IMR-90 (cell line): Measurements from ENCODE around the gene CASP3. TPM values are rescaled to one million over a fixed set of nuclear protein-coding genes. Genes with fewer than 3 reads are reported as not detected.

Experiments
- ATAC-seq: fragments of 200-7000 bp; cut with Tn5 transposase; 2 replicates; pipeline ENCODE4 v1.9.1; 2020; ENCODE audit warnings: low read depth, mild to moderate bottlenecking, moderate library complexity
- BruUV-seq: library from RNA; stranded (reverse); fragments of 400-500 nt; replicated peaks from 2 replicates; lab custom pipeline; 2021; lab: Mats Ljungman, UMichigan
- CTCF ChIA-PET: fragments of 300-600 bp; formaldehyde crosslinking; extraction: SDS; loops from one replicate; lab custom pipeline; 2021; ENCODE audit warnings: antibody characterized with exemption; lab: Yijun Ruan, JAX
- POLR2A ChIA-PET: fragments of 300-600 bp; sonication (Branson Sonifier 250); formaldehyde crosslinking; loops from one replicate; lab custom pipeline; 2022; ENCODE audit warnings: antibody characterized with exemption; ENCODE audit not compliant: unreplicated experiment; lab: Charles Lee
- DNase-seq: peaks from one replicate; pipeline ENCODE4 v3.0.0; 2013
- H2AFZ ChIP-seq: replicated peaks from 2 replicates; pipeline ENCODE3; 2013; ENCODE audit warnings: low read length, mild to moderate bottlenecking; ENCODE audit not compliant: poor library complexity
- H2AK5ac ChIP-seq: 2 replicates; pipeline ENCODE4 v1.6.1; 2013; ENCODE audit warnings: low read depth, low read length, inconsistent platforms
- H2AK9ac ChIP-seq: replicated peaks from 2 replicates; pipeline ENCODE3; 2013; ENCODE audit warnings: mild to moderate bottlenecking, low read depth, low read length, moderate library complexity; ENCODE audit not compliant: poor library complexity
- H2BK120ac ChIP-seq: 2 replicates; pipeline ENCODE4 v1.6.1; 2013; ENCODE audit warnings: low read depth, low read length, inconsistent platforms
- H2BK15ac ChIP-seq: 3 replicates; pipeline ENCODE4 v1.6.1; 2013; ENCODE audit warnings: low read depth, low read length, inconsistent platforms
- H2BK20ac ChIP-seq: 2 replicates; pipeline ENCODE4 v1.6.1; 2013; ENCODE audit warnings: low read depth, mild to moderate bottlenecking, inconsistent platforms, low read length, moderate library complexity
- H2BK5ac ChIP-seq: 2 replicates; pipeline ENCODE4 v1.6.1; 2013; ENCODE audit warnings: mild to moderate bottlenecking, low read depth, low read length, inconsistent platforms; ENCODE audit not compliant: poor library complexity, severe bottlenecking
- H3K14ac ChIP-seq: replicated peaks from 2 replicates; pipeline ENCODE4 v1.6.1; 2013; ENCODE audit warnings: low read depth, low read length, inconsistent platforms
- H3K18ac ChIP-seq: 2 replicates; pipeline ENCODE4 v1.6.1; 2013; ENCODE audit warnings: low read depth, low read length, control low read depth
- H3K23ac ChIP-seq: 2 replicates; pipeline ENCODE4 v1.6.1; 2013; ENCODE audit warnings: low read depth, low read length, inconsistent platforms
- H3K27ac ChIP-seq: 2 replicates; pipeline ENCODE4 v1.5.1; 2013; ENCODE audit warnings: mild to moderate bottlenecking, control low read depth, low read length; ENCODE audit not compliant: insufficient read depth
- H3K27me3 ChIP-seq: 2 replicates; pipeline ENCODE4 v1.6.1; 2013; ENCODE audit warnings: low read length; ENCODE audit not compliant: control insufficient read depth, insufficient read depth
- H3K36me3 ChIP-seq: 2 replicates; pipeline ENCODE4 v1.6.1; 2013; ENCODE audit warnings: low read length, mixed read lengths; ENCODE audit not compliant: control insufficient read depth, insufficient read depth
- H3K4ac ChIP-seq: 2 replicates; pipeline ENCODE4 v1.6.1; 2013; ENCODE audit warnings: low read depth, low read length, inconsistent platforms
- H3K4me1 ChIP-seq: 2 replicates; pipeline ENCODE4 v1.6.1; 2013; ENCODE audit warnings: low read length, mixed read lengths; ENCODE audit not compliant: control insufficient read depth, insufficient read depth
- H3K4me2 ChIP-seq: 2 replicates; pipeline ENCODE4 v1.6.1; 2013; ENCODE audit warnings: low read depth, mild to moderate bottlenecking, control low read depth, low read length, moderate library complexity
- H3K4me3 ChIP-seq: 2 replicates; pipeline ENCODE4 v1.5.1; 2013; ENCODE audit warnings: low read depth, mild to moderate bottlenecking, control low read depth, low read length, moderate library complexity; ENCODE audit not compliant: insufficient read depth
- H3K56ac ChIP-seq: 2 replicates; pipeline ENCODE4 v1.6.1; 2013; ENCODE audit warnings: low read length, inconsistent platforms; ENCODE audit not compliant: insufficient read depth; ENCODE audit errors: extremely low read depth
- H3K79me1 ChIP-seq, 2 experiments: 2 replicates each; pipeline ENCODE4 v1.6.1; 2013; ENCODE audit warnings: low read length in 2 of 2, inconsistent platforms in 1 of 2, low read depth in 1 of 2
- H3K9ac ChIP-seq: 2 replicates; pipeline ENCODE4 v1.6.1; 2013; ENCODE audit warnings: low read depth, low read length, control low read depth
- H3K9me1 ChIP-seq: 2 replicates; pipeline ENCODE4 v1.6.1; 2013; ENCODE audit warnings: low read length, inconsistent platforms; ENCODE audit not compliant: insufficient read depth
- H3K9me3 ChIP-seq: 2 replicates; pipeline ENCODE4 v1.6.1; 2013; ENCODE audit warnings: low read length; ENCODE audit not compliant: control insufficient read depth, insufficient read depth
- H4K20me1 ChIP-seq: 2 replicates; pipeline ENCODE4 v1.6.1; 2013; ENCODE audit warnings: low read length, inconsistent platforms; ENCODE audit not compliant: insufficient read depth
- H4K5ac ChIP-seq: 2 replicates; pipeline ENCODE4 v1.6.1; 2013; ENCODE audit warnings: mild to moderate bottlenecking, low read depth, low read length, control low read depth
- H4K8ac ChIP-seq, 2 experiments: 2 replicates each; pipeline ENCODE4 v1.6.1; 2013; ENCODE audit warnings: low read depth in 2 of 2, low read length in 2 of 2, control low read depth in 1 of 2, inconsistent platforms in 1 of 2
- H4K91ac ChIP-seq: 2 replicates; pipeline ENCODE4 v1.6.1; 2013; ENCODE audit warnings: low read depth, low read length, inconsistent platforms; ENCODE audit not compliant: insufficient read depth
- BHLHE40 ChIP-seq: fragments of 150-350 bp; IDR thresholded peaks from 2 replicates; pipeline ENCODE4 v1.6.1; 2016; ENCODE audit warnings: mild to moderate bottlenecking, low read depth, low read length
- CEBPB ChIP-seq: IDR thresholded peaks from 2 replicates; pipeline ENCODE4 v1.6.1; 2012; ENCODE audit warnings: low read depth, low read length, improper control_type of control experiment
- CHD1 ChIP-seq: IDR thresholded peaks from 2 replicates; pipeline ENCODE4 v1.6.1; 2012; ENCODE audit warnings: low read depth, low read length, improper control_type of control experiment
- FOS ChIP-seq: fragments of 150-350 bp; IDR thresholded peaks from 2 replicates; pipeline ENCODE4 v1.6.1; 2016; ENCODE audit warnings: low read depth, low read length
- MAFK ChIP-seq: IDR thresholded peaks from 2 replicates; pipeline ENCODE4 v1.6.1; 2012; ENCODE audit warnings: low read depth, low read length, improper control_type of control experiment
- MAZ ChIP-seq: IDR thresholded peaks from 2 replicates; pipeline ENCODE4 v1.6.1; 2012; ENCODE audit warnings: low read depth, mild to moderate bottlenecking, low read length, improper control_type of control experiment, moderate library complexity, borderline replicate concordance
- MXI1 ChIP-seq: IDR thresholded peaks from 2 replicates; pipeline ENCODE4 v1.6.1; 2012; ENCODE audit warnings: low read depth, mild to moderate bottlenecking, low read length, moderate library complexity, borderline replicate concordance
- NFE2L2 ChIP-seq: fragments of 150-350 bp; IDR thresholded peaks from 2 replicates; pipeline ENCODE4 v1.6.1; 2016; ENCODE audit warnings: low read depth, mild to moderate bottlenecking, low read length
- POLR2A ChIP-seq: IDR thresholded peaks from 2 replicates; pipeline ENCODE4 v1.6.1; 2012; ENCODE audit warnings: mild to moderate bottlenecking, low read depth, low read length
- RAD21 ChIP-seq: IDR thresholded peaks from 2 replicates; pipeline ENCODE4 v1.6.1; 2012; ENCODE audit warnings: low read length, improper control_type of control experiment
- RCOR1 ChIP-seq: IDR thresholded peaks from 2 replicates; pipeline ENCODE4 v1.6.1; 2012; ENCODE audit warnings: mild to moderate bottlenecking, low read length, improper control_type of control experiment; ENCODE audit not compliant: insufficient replicate concordance
- RFX5 ChIP-seq: IDR thresholded peaks from 2 replicates; pipeline ENCODE4 v1.8.0; 2012; ENCODE audit warnings: low read depth, mild to moderate bottlenecking, low read length, moderate library complexity
- SMC3 ChIP-seq: fragments of 150-350 bp; IDR thresholded peaks from 2 replicates; pipeline ENCODE4 v1.6.1; 2016; ENCODE audit warnings: low read depth, mild to moderate bottlenecking, antibody characterized with exemption, low read length, moderate library complexity
- WGBS, 2 experiments: methylation state at CpG; one replicate each; pipeline versions ENCODE4 v1.1.5 to v1.1.7; 2013; ENCODE audit warnings: missing lambda C conversion rate in 2 of 2; ENCODE audit not compliant: insufficient read length in 1 of 2; ENCODE audit errors: extremely low coverage in 2 of 2; 5-methylcytosine and 5-hydroxymethylcytosine counted together
- dilution Hi-C: fragments of 300-500 bp; cut with HindIII; formaldehyde crosslinking; loops from one replicate; pipeline ENCODE4 v1.14.3; 2018; ENCODE audit warnings: low sequenced_read_pairs; ENCODE audit not compliant: unreplicated experiment
- in situ Hi-C: fragments of 300-500 bp; cut with MboI; formaldehyde crosslinking; loops from 3 replicates; pipeline ENCODE4 v1.14.3; 2019; ENCODE audit warnings: low sequenced_read_pairs, inconsistent platforms, mixed read lengths
- intact Hi-C: fragments of 100-400 bp; cut with micrococcal nuclease; formaldehyde crosslinking; loops from 2 replicates; pipeline ENCODE4 v1.10.0; 2022
- polyA plus RNA-seq, 3 experiments: library from polyadenylated mRNA; depleted of rRNA; stranded (reverse); fragments of >200 nt; gene quantifications; 2 replicates each; pipeline ENCODE4 v1.2.3, GENCODE V29; 2012; ENCODE audit warnings: low replicate concordance in 1 of 3
- total RNA-seq: library from RNA; depleted of rRNA; stranded (reverse); fragments of >200 nt; gene quantifications from 2 replicates; pipeline ENCODE4 v1.2.3, GENCODE V29; 2012
- TF ChIP-seq, protein P1 (sequence below): fragments of 150-350 bp; IDR thresholded peaks from 2 replicates; pipeline ENCODE4 v1.6.1; 2017; ENCODE audit warnings: mild to moderate bottlenecking, antibody characterized with exemption, low read length, low read depth
- TF ChIP-seq, protein P2 (sequence below): fragments of 150-350 bp; IDR thresholded peaks from 2 replicates; pipeline ENCODE4 v1.6.1; 2016; ENCODE audit warnings: low read depth, mild to moderate bottlenecking, low read length, moderate library complexity, borderline replicate concordance
- TF ChIP-seq, protein P3 (sequence below): conservative IDR thresholded peaks from 2 replicates; pipeline ENCODE4 v1.5.1; 2012; ENCODE audit warnings: mild to moderate bottlenecking, low read depth, low read length, improper control_type of control experiment

Gene CASP3
- total and polyA plus RNA-seq, 2 of the 4 experiments (the other 2 are of a cell fraction), result 26.7 to 27.4 TPM

DNA sequence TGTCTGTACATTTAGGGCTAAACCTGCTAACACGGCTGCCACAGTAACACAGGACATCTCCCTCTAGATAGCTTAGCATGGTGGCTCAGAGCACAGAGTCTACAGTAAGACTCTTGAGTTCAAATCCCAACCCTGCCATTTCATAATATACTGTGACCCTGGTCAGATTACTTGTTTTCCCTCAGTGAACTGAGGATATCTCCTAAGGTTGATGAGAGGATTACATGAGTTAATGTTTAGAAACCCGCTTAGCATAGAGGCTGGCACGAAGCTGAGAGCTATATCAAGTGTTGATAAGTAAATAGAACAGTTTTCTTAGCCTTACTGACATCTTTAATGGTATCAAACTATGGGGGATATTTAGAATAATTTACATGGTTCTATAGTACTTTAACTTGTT lies 37.2 kb downstream of the CASP3 start:
- dilution Hi-C loops, result no loop called here
- no peak overlapping the region for H4K5ac ChIP-seq
- no peaks in the 10 kb centered on the region for H3K9me3 ChIP-seq

More for the DNA sequence above, 37.2 kb downstream of the CASP3 start:
- H2BK5ac ChIP-seq, result no peak overlapping the region
- no peaks in the 10 kb centered on the region for H3K79me1 ChIP-seq
- H3K14ac ChIP-seq, result no peak overlapping the region
- intact Hi-C loops (no loop called here), in situ Hi-C loops (no loop called here)
- no peak overlapping the region for H4K8ac ChIP-seq
- ATAC-seq (no peak), DNase-seq (no peak)
- H3K27me3 ChIP-seq, result peaks cover 2% of the 10 kb centered on the region
- WGBS, 2 experiments, result no CpG with 5 or more reads among the region's 3 CpGs
- POLR2A ChIA-PET, result no interaction called here
- H3K4ac ChIP-seq, result no peak overlapping the region
- TF ChIP-seq MAFK (no peak), RCOR1 (no peak), RAD21 (no peak), FOS (no peak), POLR2A (no peak), BHLHE40 (no peak), MXI1 (no peak), NFE2L2 (no peak), RFX5 (no peak), CEBPB (no peak), MAZ (no peak), SMC3 (no peak), CHD1 (no peak)
- TF ChIP-seq, protein P1, sequence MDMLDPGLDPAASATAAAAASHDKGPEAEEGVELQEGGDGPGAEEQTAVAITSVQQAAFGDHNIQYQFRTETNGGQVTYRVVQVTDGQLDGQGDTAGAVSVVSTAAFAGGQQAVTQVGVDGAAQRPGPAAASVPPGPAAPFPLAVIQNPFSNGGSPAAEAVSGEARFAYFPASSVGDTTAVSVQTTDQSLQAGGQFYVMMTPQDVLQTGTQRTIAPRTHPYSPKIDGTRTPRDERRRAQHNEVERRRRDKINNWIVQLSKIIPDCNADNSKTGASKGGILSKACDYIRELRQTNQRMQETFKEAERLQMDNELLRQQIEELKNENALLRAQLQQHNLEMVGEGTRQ, result no peak
- TF ChIP-seq, protein P2, sequence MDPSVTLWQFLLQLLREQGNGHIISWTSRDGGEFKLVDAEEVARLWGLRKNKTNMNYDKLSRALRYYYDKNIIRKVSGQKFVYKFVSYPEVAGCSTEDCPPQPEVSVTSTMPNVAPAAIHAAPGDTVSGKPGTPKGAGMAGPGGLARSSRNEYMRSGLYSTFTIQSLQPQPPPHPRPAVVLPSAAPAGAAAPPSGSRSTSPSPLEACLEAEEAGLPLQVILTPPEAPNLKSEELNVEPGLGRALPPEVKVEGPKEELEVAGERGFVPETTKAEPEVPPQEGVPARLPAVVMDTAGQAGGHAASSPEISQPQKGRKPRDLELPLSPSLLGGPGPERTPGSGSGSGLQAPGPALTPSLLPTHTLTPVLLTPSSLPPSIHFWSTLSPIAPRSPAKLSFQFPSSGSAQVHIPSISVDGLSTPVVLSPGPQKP, result no peak
- TF ChIP-seq, protein P3, sequence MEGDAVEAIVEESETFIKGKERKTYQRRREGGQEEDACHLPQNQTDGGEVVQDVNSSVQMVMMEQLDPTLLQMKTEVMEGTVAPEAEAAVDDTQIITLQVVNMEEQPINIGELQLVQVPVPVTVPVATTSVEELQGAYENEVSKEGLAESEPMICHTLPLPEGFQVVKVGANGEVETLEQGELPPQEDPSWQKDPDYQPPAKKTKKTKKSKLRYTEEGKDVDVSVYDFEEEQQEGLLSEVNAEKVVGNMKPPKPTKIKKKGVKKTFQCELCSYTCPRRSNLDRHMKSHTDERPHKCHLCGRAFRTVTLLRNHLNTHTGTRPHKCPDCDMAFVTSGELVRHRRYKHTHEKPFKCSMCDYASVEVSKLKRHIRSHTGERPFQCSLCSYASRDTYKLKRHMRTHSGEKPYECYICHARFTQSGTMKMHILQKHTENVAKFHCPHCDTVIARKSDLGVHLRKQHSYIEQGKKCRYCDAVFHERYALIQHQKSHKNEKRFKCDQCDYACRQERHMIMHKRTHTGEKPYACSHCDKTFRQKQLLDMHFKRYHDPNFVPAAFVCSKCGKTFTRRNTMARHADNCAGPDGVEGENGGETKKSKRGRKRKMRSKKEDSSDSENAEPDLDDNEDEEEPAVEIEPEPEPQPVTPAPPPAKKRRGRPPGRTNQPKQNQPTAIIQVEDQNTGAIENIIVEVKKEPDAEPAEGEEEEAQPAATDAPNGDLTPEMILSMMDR, result no peak
- no peak overlapping the region for H3K56ac ChIP-seq
- no peak overlapping the region for H2BK120ac ChIP-seq
- no peak overlapping the region for H3K4me3 ChIP-seq
- H2AK5ac ChIP-seq, result no peak overlapping the region
- H4K20me1 ChIP-seq, result no peaks in the 10 kb centered on the region
- BruUV-seq, result no TSS peak
- H2AK9ac ChIP-seq, result no peak overlapping the region
- no peak overlapping the region for H2BK15ac ChIP-seq
- no peaks in the 10 kb centered on the region for H3K9me1 ChIP-seq
- no peak overlapping the region for H2AFZ ChIP-seq
- no peak overlapping the region for H3K4me2 ChIP-seq
- no peak overlapping the region for H3K9ac ChIP-seq
- no peak overlapping the region for H2BK20ac ChIP-seq
- no peak overlapping the region for H3K23ac ChIP-seq
- H3K18ac ChIP-seq, result no peak overlapping the region
- no peaks in the 10 kb centered on the region for H3K36me3 ChIP-seq
- H3K27ac ChIP-seq, result no peak overlapping the region
- CTCF ChIA-PET, result no interaction called here
- no peaks in the 10 kb centered on the region for H3K4me1 ChIP-seq
- no peak overlapping the region for H4K91ac ChIP-seq
